Skin epidermis (tissue), 12 donors: ENCODE results near the gene CELSR1.
A peak's percentile ranks its signal among the peaks of the same experiment; 100 is the strongest.

Source experiments
- H3K27ac ChIP-seq, 21 experiments: fragments of 200-600 bp; sonication (generic) in 11 of 21; one replicate each; pipeline ENCODE4 v1.5.0; 2020; ENCODE audit warnings: mild to moderate bottlenecking in 3 of 21, inconsistent platforms in 2 of 21, moderate library complexity in 2 of 21
- H3K4me3 ChIP-seq, 7 experiments: fragments of 200-600 bp; sonication (generic) in 2 of 7; one replicate each; pipeline ENCODE4 v1.5.0; 2020; ENCODE audit warnings: inconsistent platforms in 2 of 7, mild to moderate bottlenecking in 2 of 7, moderate library complexity in 1 of 7

CELSR1 gene

GRCh38 chr22:46439111-46439510 lies 98.3 kb downstream of the CELSR1 start:
- Histone ChIP-seq H3K4me3 (no peak overlapping the region), H3K27ac (no peak overlapping the region)

GRCh38 chr22:46437671-46438440 lies 99.6 kb downstream of the CELSR1 start:
- H3K4me3 ChIP-seq = no peak overlapping the region
- H3K27ac ChIP-seq = peak overlapping the region in 1 of 21 experiments; percentile 7

GRCh38 chr22:46436595-46437175 lies 100.7 kb downstream of the CELSR1 start:
- H3K4me3 ChIP-seq = no peak overlapping the region
- peak overlapping the region in 1 of 21 experiments; percentile 34 for H3K27ac ChIP-seq

GRCh38 chr22:46433318-46433717 lies 104.1 kb downstream of the CELSR1 start:
- peak overlapping the region in 2 of 21 experiments; percentile 78 to 81 for H3K27ac ChIP-seq

GRCh38 chr22:46432164-46433068 lies 105.0 kb downstream of the CELSR1 start:
- peak overlapping the region in 13 of 21 experiments; percentile 7 to 81 (median 52) for H3K27ac ChIP-seq
- peak overlapping the region; percentile 11 to 38 (median 19) for H3K4me3 ChIP-seq

More at GRCh38 chr22:46433318-46433717, 104.1 kb downstream of the CELSR1 start:
- no peak overlapping the region for H3K4me3 ChIP-seq

GRCh38 chr22:46430961-46431838 lies 106.2 kb downstream of the CELSR1 start:
- Histone ChIP-seq H3K27ac (peak overlapping the region in 1 of 21 experiments; percentile 78), H3K4me3 (no peak overlapping the region)

- H3K27ac ChIP-seq = peak overlapping the region in 1 of 21 experiments; percentile 78
Measured at GRCh38 chr22:46429325-46429853, 108.0 kb downstream of the CELSR1 start.

GRCh38 chr22:46428602-46429324 lies 108.7 kb downstream of the CELSR1 start:
- peak overlapping the region in 1 of 21 experiments; percentile 78 for H3K27ac ChIP-seq

More at GRCh38 chr22:46429325-46429853, 108.0 kb downstream of the CELSR1 start:
- H3K4me3 ChIP-seq = no peak overlapping the region

GRCh38 chr22:46428171-46428570 lies 109.2 kb downstream of the CELSR1 start:
- H3K4me3 ChIP-seq = no peak overlapping the region

More at GRCh38 chr22:46428602-46429324, 108.7 kb downstream of the CELSR1 start:
- H3K4me3 ChIP-seq = no peak overlapping the region

GRCh38 chr22:46425016-46425415 lies 112.4 kb downstream of the CELSR1 start:
- H3K4me3 ChIP-seq = no peak overlapping the region
- H3K27ac ChIP-seq = no peak overlapping the region

More at GRCh38 chr22:46428171-46428570, 109.2 kb downstream of the CELSR1 start:
- no peak overlapping the region for H3K27ac ChIP-seq

GRCh38 chr22:46424496-46424895 lies 112.9 kb downstream of the CELSR1 start:
- no peak overlapping the region for H3K27ac ChIP-seq

GRCh38 chr22:46422896-46423295 lies 114.5 kb downstream of the CELSR1 start:
- H3K27ac ChIP-seq = peak overlapping the region in 1 of 21 experiments; percentile 39
- H3K4me3 ChIP-seq = no peak overlapping the region

More at GRCh38 chr22:46424496-46424895, 112.9 kb downstream of the CELSR1 start:
- H3K4me3 ChIP-seq = no peak overlapping the region

GRCh38 chr22:46421267-46421666 lies 116.2 kb downstream of the CELSR1 start:
- no peak overlapping the region for H3K4me3 ChIP-seq
- H3K27ac ChIP-seq = peak overlapping the region in 1 of 21 experiments; percentile 33

- Histone ChIP-seq H3K27ac (no peak overlapping the region), H3K4me3 (no peak overlapping the region)
Measured at GRCh38 chr22:46419754-46420571, 117.5 kb downstream of the CELSR1 start.

GRCh38 chr22:46418827-46419226 lies 118.6 kb downstream of the CELSR1 start:
- H3K27ac ChIP-seq = no peak overlapping the region

GRCh38 chr22:46417769-46418168 lies 119.7 kb downstream of the CELSR1 start:
- Histone ChIP-seq H3K4me3 (no peak overlapping the region), H3K27ac (no peak overlapping the region)

More at GRCh38 chr22:46418827-46419226, 118.6 kb downstream of the CELSR1 start:
- no peak overlapping the region for H3K4me3 ChIP-seq
